LNCaP clone FGC (cell line): ENCODE results near the gene RNF112.

ENCODE experiments used
- DNase-seq: peaks from one replicate; pipeline ENCODE4 v3.0.0-alpha.2; 2011; ENCODE audit warnings: low read depth
- H3K4me3 ChIP-seq: 2 replicates; pipeline ENCODE4 v1.5.1; 2011; ENCODE audit warnings: mild to moderate bottlenecking, low read depth, low read length, control low read depth
- TF ChIP-seq, protein P1 (sequence below): IDR thresholded peaks from 2 replicates; pipeline ENCODE4 v1.5.1; 2012; ENCODE audit warnings: mild to moderate bottlenecking; ENCODE audit not compliant: control insufficient read depth, insufficient read depth; ENCODE audit errors: extremely low read depth

The RNF112 gene

DNA sequence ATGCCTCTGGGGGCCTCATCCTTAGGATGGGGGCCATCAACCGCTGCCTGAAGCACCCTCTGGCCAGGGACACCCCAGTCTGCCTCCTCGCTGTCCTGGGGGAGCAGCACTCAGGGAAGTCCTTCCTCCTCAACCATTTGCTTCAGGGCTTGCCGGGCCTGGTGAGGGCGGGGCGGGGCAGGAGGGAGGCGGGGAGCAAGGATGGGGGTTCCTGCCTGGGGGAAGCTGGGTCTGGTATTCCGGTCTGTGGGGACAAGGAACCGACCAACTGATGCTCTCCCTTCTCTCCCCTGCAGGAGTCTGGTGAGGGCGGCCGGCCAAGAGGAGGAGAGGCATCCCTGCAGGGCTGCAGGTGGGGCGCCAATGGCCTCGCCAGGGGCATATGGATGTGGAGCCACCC lies 2.0 kb downstream of the RNF112 start:
- H3K4me3 ChIP-seq: no peak overlapping the region
- TF ChIP-seq, protein P1, sequence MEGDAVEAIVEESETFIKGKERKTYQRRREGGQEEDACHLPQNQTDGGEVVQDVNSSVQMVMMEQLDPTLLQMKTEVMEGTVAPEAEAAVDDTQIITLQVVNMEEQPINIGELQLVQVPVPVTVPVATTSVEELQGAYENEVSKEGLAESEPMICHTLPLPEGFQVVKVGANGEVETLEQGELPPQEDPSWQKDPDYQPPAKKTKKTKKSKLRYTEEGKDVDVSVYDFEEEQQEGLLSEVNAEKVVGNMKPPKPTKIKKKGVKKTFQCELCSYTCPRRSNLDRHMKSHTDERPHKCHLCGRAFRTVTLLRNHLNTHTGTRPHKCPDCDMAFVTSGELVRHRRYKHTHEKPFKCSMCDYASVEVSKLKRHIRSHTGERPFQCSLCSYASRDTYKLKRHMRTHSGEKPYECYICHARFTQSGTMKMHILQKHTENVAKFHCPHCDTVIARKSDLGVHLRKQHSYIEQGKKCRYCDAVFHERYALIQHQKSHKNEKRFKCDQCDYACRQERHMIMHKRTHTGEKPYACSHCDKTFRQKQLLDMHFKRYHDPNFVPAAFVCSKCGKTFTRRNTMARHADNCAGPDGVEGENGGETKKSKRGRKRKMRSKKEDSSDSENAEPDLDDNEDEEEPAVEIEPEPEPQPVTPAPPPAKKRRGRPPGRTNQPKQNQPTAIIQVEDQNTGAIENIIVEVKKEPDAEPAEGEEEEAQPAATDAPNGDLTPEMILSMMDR: no peak
- no peak for DNase-seq

DNA sequence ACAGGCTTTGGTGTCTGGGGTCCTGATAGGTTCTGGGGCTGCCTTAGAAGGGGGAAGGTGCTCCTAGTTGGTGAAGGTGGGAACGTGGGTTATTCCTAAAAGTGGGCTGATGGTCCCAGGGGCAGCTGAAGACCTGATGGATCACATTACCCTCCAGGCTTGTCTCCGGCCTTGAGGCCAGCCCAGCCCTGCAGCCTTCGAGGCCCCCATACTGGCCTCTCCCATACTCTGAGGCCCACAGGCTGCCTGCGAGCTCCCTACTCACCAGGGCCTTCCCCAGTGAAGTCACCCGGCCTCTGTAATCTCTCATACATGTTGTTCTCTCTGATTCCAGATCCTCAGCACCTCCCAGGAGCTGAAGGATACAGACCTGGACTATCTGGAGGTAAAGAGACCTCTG lies 2.7 kb downstream of the RNF112 start:
- DNase-seq: no peak
- TF ChIP-seq, protein P1: no peak
- H3K4me3 ChIP-seq: no peak overlapping the region

DNA sequence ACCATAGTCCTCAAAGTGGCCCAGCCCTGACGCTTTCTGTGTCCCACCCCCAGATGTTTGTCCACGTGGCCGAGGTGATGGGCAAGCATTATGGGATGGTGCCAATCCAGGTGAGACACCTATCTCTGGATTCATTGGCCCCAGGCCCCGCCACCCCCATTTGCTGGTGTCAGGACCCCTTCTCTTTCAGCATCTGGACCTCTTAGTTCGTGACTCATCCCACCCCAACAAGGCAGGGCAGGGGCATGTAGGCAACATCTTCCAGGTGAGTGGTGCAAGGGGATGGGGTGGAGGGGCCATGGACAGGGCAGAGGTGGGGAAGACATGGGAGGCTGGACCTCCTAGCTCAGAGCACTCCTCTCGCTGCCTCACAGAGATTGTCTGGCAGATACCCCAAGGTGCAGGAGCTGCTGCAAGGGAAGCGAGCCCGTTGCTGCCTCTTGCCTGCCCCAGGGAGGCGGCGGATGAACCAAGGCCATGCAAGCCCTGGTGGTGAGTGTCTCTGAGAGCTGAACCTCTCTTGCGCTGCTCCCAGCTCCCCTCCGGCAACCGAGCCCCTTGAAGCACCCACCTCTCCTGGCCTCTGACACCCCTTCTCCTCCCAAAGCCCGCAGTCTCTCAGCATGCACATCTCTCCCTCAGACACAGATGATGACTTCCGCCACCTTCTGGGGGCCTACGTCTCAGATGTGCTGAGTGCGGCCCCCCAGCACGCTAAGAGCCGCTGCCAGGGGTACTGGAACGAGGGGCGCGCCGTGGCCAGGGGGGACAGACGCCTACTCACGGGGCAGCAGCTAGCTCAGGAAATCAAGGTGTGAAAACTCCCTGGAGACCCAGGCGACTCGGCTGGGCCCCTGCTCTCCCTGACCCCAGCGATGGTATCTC lies 3.6 kb downstream of the RNF112 start:
- TF ChIP-seq, protein P1: no peak
- H3K4me3 ChIP-seq: no peak overlapping the region
- no peak for DNase-seq

DNA sequence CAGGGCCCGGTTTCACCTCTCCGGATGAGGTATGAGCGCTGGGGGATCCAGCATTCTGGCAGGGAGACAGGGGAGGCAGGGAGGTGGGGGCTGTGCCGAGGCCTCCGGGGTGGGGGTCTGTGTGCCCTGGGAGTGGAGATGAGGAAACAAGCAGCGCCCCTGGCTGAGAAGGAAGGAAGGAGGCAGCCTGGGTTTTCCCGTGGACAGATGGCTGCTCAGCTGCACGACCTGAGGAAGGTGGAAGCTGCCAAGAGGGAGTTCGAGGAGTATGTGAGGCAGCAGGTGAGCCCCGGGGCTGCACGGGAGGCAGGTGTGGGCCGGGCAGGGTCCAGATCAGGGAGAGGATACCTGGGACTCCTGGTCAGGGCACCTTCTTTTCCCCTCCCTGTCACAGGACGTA lies 4.3 kb downstream of the RNF112 start:
- no peak for DNase-seq
- TF ChIP-seq, protein P1: no peak
- H3K4me3 ChIP-seq: no peak overlapping the region

DNA sequence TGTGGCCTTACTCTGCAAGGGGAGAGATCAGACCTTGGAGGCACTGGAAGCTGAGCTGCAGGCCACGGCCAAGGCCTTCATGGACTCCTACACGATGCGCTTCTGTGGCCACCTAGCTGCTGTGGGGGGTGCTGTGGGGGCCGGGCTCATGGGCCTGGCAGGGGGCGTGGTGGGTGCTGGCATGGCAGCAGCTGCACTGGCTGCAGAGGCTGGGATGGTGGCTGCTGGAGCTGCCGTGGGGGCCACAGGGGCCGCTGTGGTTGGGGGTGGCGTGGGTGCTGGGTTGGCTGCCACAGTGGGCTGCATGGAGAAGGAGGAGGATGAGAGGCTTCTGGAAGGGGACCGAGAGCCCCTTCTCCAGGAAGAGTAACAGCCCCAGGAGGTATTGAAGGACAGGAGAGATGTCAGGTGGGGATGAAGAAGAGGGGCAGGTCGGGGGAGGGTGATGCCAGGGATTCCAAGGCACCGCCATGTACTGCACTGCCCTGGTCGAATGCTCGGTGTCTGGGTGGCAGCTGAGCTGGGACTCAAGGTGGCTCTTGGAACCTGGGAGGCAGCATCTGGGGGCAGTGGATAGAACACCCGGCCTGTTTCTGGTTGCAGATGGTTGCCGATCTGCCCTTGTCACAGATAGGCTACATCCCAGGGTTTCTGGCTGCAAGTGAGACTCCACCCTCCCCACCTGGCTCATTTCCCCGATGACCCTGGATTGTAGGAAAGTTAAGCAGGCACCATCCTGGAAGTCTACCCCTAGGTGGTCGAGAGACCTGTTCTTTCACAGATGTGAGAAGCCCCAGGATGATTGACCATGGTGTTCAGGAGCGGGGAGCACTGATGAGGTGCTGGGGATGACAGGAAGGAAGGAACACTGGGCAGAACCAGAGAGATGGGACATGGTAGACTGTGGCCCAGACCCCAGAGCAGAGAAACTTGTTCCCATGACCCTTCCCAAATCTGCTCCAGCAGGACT lies 5.1 kb downstream of the RNF112 start:
- TF ChIP-seq, protein P1: no peak
- no peak for DNase-seq

DNA sequence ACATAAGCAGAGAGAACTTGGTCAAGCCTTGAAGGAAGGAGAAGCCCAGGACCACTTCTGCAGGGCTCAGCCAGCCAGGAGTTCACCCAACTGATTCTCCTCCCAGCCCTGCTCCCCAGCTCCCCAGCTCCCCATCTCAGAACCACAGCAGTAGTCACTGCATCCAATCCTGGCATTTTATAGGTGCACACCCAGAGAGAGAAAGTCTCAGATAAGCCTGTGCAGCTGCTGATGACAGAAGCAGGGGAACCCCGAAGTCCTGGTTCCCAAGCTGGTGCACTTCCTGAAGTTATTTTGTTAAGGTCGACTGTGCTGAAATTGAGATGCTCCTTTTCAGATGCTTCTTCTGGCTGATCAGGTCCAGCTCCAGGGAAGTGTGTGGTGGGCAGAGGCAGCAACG lies 6.6 kb downstream of the RNF112 start:
- no peak overlapping the region for H3K4me3 ChIP-seq
- DNase-seq: no peak
- TF ChIP-seq, protein P1: no peak

More for the DNA sequence above, 5.1 kb downstream of the RNF112 start:
- H3K4me3 ChIP-seq: no peak overlapping the region
